ENCODE data around the gene FGD6.

The FGD6 gene

GRCh38 chr12:95118788-95119179 is 98.5 kb downstream of the FGD6 start:
- no peak for TF ChIP-seq POLR2A (IDR thresholded peaks at IDR 0.05; ENCODE audit: extremely low read depth, insufficient read length)
- no peak for TF ChIP-seq CTCF (IDR thresholded peaks at IDR 0.05; ENCODE audit: low read depth, low read length)
- TF ChIP-seq MAX (IDR thresholded peaks at IDR 0.05; ENCODE audit: low read depth, low read length) = no peak
- no peak for TF ChIP-seq MYC (IDR thresholded peaks at IDR 0.05; ENCODE audit: low read depth, low read length)
- H3K4me3 ChIP-seq (ENCODE audit: low read depth, low read length) = no peak overlapping the region
- no peak for DNase-seq (ENCODE audit: low read depth)

- H3K4me3 ChIP-seq (ENCODE audit: low read depth, low read length) = no peak overlapping the region
- no peak for DNase-seq (ENCODE audit: low read depth)
- TF ChIP-seq CTCF (IDR thresholded peaks at IDR 0.05; ENCODE audit: low read depth, low read length) (no peak), MAX (IDR thresholded peaks at IDR 0.05; ENCODE audit: low read depth, low read length) (no peak), POLR2A (IDR thresholded peaks at IDR 0.05; ENCODE audit: extremely low read depth, insufficient read length) (no peak), MYC (IDR thresholded peaks at IDR 0.05; ENCODE audit: low read depth, low read length) (no peak)
Measured at GRCh38 chr12:95118138-95118787, 99.0 kb downstream of the FGD6 start.

- peak; percentile 78 for DNase-seq (ENCODE audit: low read depth)
- no peak overlapping the region for H3K4me3 ChIP-seq (ENCODE audit: low read depth, low read length)
- TF ChIP-seq CTCF (IDR thresholded peaks at IDR 0.05; ENCODE audit: low read depth, low read length) = peak; percentile 61
- TF ChIP-seq MAX (IDR thresholded peaks at IDR 0.05; ENCODE audit: low read depth, low read length) = no peak
Measured at GRCh38 chr12:95117178-95117599, 100.1 kb downstream of the FGD6 start.

GRCh38 chr12:95116773-95117172 is 100.5 kb downstream of the FGD6 start:
- DNase-seq (ENCODE audit: low read depth) = no peak
- no peak overlapping the region for H3K4me3 ChIP-seq (ENCODE audit: low read depth, low read length)

GRCh38 chr12:95116341-95116740 is 100.9 kb downstream of the FGD6 start:
- TF ChIP-seq POLR2A (IDR thresholded peaks at IDR 0.05; ENCODE audit: extremely low read depth, insufficient read length) (no peak), MAX (IDR thresholded peaks at IDR 0.05; ENCODE audit: low read depth, low read length) (no peak), CTCF (IDR thresholded peaks at IDR 0.05; ENCODE audit: low read depth, low read length) (no peak), MYC (IDR thresholded peaks at IDR 0.05; ENCODE audit: low read depth, low read length) (no peak)
- no peak overlapping the region for H3K4me3 ChIP-seq (ENCODE audit: low read depth, low read length)
- peak; percentile 53 for DNase-seq (ENCODE audit: low read depth)

More at GRCh38 chr12:95116773-95117172, 100.5 kb downstream of the FGD6 start:
- TF ChIP-seq MAX (IDR thresholded peaks at IDR 0.05; ENCODE audit: low read depth, low read length) (no peak), CTCF (IDR thresholded peaks at IDR 0.05; ENCODE audit: low read depth, low read length) (no peak), POLR2A (IDR thresholded peaks at IDR 0.05; ENCODE audit: extremely low read depth, insufficient read length) (no peak), MYC (IDR thresholded peaks at IDR 0.05; ENCODE audit: low read depth, low read length) (no peak)
